ENCODE data around the gene SNTB2. TPM values are rescaled to one million over a fixed set of nuclear protein-coding genes. Genes with fewer than 3 reads are reported as not detected.

Gene SNTB2
- total and polyA plus RNA-seq, 2 of the 4 experiments (the other 2 are of a cell fraction) = 23.5 to 47.5 TPM

DNA sequence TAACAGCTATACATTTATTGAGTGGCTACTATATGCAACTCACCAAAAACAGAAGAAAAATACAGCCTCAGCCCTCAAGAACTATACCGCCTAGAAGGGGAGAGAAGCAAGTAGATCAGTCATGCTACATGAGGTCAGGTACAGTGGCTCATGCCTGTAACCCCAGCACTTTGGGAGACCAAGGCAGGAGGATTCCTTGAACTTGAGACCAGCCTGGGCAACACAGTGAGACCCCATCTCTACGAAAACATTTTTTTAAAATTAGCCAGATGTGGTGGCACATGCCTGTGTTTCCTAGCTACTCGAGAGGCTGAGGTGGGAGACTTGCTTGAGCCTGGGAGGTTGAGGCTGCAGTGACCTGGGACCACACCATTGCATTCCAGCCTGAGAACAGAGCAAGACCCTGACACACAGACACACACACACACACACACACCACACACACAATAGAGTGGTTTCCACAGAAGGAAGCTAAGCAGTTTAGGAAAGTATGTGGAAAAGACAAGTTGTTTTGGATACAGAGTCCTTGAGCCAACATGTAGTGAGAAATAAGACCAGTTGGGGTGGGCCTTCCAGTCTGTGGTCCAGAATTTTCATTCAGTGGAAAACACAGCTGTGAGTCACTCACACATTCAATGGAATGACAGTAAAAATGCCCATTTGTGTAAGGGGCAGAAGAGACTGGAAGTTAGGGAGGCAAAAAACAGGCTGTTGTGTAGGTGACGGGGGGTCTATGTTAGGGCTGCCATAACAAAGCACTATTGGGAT is 10.7 kb upstream of the SNTB2 start:
- H2AK9ac ChIP-seq (replicated peaks; ENCODE audit: low read depth, low read length, poor library complexity) = peak overlapping the region; percentile 22
- H3K14ac ChIP-seq (replicated peaks; ENCODE audit: low read depth, low read length) = peak overlapping the region; percentile 82
- H2BK20ac ChIP-seq (ENCODE audit: low read depth, low read length) = peak overlapping the region; percentile 57; the same call in 1 of the 2 replicates
- POLR2A ChIA-PET (ENCODE audit: unreplicated experiment) = interaction anchor here (0.6 kb wide), 2 partner anchors 12 to 205 kb away, joined by 3 read pairs; no protein-coding TSS in a partner anchor
- H3K4me3 ChIP-seq (ENCODE audit: insufficient read depth, low read depth, low read length) = no peak overlapping the region
- no peak overlapping the region for H3K9ac ChIP-seq (ENCODE audit: low read depth, low read length)
- H3K4ac ChIP-seq (ENCODE audit: low read depth, low read length) = peak overlapping the region; percentile 82
- peak overlapping the region; percentile 42; the same call in 1 of the 3 replicates for H2BK15ac ChIP-seq (ENCODE audit: low read depth, low read length)
- H2AFZ ChIP-seq (replicated peaks; ENCODE audit: low read length, poor library complexity) = peak overlapping the region; percentile 33
- H3K4me2 ChIP-seq (ENCODE audit: low read depth, low read length) = no peak overlapping the region
- H3K9me3 ChIP-seq (ENCODE audit: control insufficient read depth, insufficient read depth, low read length) = no peaks in the 10 kb centered on the region
- ATAC-seq (ENCODE audit: low read depth) (peak; percentile 64), DNase-seq (peak; percentile 79)
- H3K27ac ChIP-seq (ENCODE audit: insufficient read depth, low read length) = peak overlapping the region; percentile 42; the same call in 1 of the 2 replicates
- H4K8ac ChIP-seq (ENCODE audit: low read depth in 2 of 2, low read length in 2 of 2) = peak overlapping the region in 1 of 2 experiments; percentile 62; a peak in 1 of 4 replicates
- H3K4me1 ChIP-seq (ENCODE audit: control insufficient read depth, insufficient read depth, low read length) = peaks cover 14% of the 10 kb centered on the region
- in situ Hi-C loops (cut with MboI; ENCODE audit: low sequenced_read_pairs) = no loop called here
- no peak overlapping the region for H3K56ac ChIP-seq (ENCODE audit: extremely low read depth, insufficient read depth, low read length)
- peaks cover 0 to 25% of the 10 kb centered on the region in 2 experiments; a peak in 2 of 4 replicates for H3K79me1 ChIP-seq (ENCODE audit: low read depth in 1 of 2, low read length in 2 of 2)
- no TSS peak for BruUV-seq (replicated peaks)
- peak overlapping the region; percentile 14 for H4K5ac ChIP-seq (ENCODE audit: low read depth, low read length)
- intact Hi-C loops (cut with micrococcal nuclease) = no loop called here
- H3K18ac ChIP-seq (ENCODE audit: low read depth, low read length) = peak overlapping the region; percentile 27; the same call in 1 of the 2 replicates
- TF ChIP-seq, protein P1, sequence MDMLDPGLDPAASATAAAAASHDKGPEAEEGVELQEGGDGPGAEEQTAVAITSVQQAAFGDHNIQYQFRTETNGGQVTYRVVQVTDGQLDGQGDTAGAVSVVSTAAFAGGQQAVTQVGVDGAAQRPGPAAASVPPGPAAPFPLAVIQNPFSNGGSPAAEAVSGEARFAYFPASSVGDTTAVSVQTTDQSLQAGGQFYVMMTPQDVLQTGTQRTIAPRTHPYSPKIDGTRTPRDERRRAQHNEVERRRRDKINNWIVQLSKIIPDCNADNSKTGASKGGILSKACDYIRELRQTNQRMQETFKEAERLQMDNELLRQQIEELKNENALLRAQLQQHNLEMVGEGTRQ (IDR thresholded peaks at IDR 0.05; ENCODE audit: low read depth, low read length) = no peak
- TF ChIP-seq FOS (IDR thresholded peaks at IDR 0.05; ENCODE audit: low read depth, low read length) (no peak), CEBPB (IDR thresholded peaks at IDR 0.05; ENCODE audit: low read depth, low read length) (no peak), BHLHE40 (IDR thresholded peaks at IDR 0.05; ENCODE audit: low read depth, low read length) (no peak), RCOR1 (IDR thresholded peaks at IDR 0.05; ENCODE audit: insufficient replicate concordance, low read length) (no peak)
- no CpG with 5 or more reads among the region's 4 CpGs for WGBS, 2 experiments (ENCODE audit: extremely low coverage in 2 of 2, insufficient read length in 1 of 2)
- peak overlapping the region; percentile 48; the same call in 1 of the 2 replicates for H3K23ac ChIP-seq (ENCODE audit: low read depth, low read length)
- H3K9me1 ChIP-seq (ENCODE audit: insufficient read depth, low read length) = peaks cover 16% of the 10 kb centered on the region
- H4K91ac ChIP-seq (ENCODE audit: insufficient read depth, low read depth, low read length) = peak overlapping the region; percentile 19; the same call in 1 of the 2 replicates
- no peaks in the 10 kb centered on the region for H3K27me3 ChIP-seq (ENCODE audit: control insufficient read depth, insufficient read depth, low read length)
- H2AK5ac ChIP-seq (ENCODE audit: low read depth, low read length) = peak overlapping the region; percentile 91
- H2BK120ac ChIP-seq (ENCODE audit: low read depth, low read length) = peak overlapping the region; percentile 47; the same call in 1 of the 2 replicates
- CTCF ChIA-PET = no interaction called here
- no peaks in the 10 kb centered on the region for H3K36me3 ChIP-seq (ENCODE audit: control insufficient read depth, insufficient read depth, low read length)
- dilution Hi-C loops (cut with HindIII; ENCODE audit: low sequenced_read_pairs, unreplicated experiment) = no loop called here
- peak overlapping the region; percentile 69 for H2BK5ac ChIP-seq (ENCODE audit: low read depth, low read length, poor library complexity, severe bottlenecking)
- H4K20me1 ChIP-seq (ENCODE audit: insufficient read depth, low read length) = no peaks in the 10 kb centered on the region

All from IMR-90 (cell line).